Activated CD8-positive, alpha-beta memory T cell treated with anti-CD3 and anti-CD28 coated beads, Interleukin-2, amount 50 U/mL, for 24 hours (primary cell): ENCODE data around the gene PIP5K1A.
"Not testable (repeated sequence)": the region's sequence is repeated elsewhere in the genome, so short reads cannot be mapped to it uniquely, and the experiment has no call there.

ENCODE experiments used
- DNase-seq: peaks from one replicate; pipeline ENCODE4 v3.0.0-alpha.2; 2020; ENCODE audit errors: extremely low read depth

PIP5K1A gene

DNA sequence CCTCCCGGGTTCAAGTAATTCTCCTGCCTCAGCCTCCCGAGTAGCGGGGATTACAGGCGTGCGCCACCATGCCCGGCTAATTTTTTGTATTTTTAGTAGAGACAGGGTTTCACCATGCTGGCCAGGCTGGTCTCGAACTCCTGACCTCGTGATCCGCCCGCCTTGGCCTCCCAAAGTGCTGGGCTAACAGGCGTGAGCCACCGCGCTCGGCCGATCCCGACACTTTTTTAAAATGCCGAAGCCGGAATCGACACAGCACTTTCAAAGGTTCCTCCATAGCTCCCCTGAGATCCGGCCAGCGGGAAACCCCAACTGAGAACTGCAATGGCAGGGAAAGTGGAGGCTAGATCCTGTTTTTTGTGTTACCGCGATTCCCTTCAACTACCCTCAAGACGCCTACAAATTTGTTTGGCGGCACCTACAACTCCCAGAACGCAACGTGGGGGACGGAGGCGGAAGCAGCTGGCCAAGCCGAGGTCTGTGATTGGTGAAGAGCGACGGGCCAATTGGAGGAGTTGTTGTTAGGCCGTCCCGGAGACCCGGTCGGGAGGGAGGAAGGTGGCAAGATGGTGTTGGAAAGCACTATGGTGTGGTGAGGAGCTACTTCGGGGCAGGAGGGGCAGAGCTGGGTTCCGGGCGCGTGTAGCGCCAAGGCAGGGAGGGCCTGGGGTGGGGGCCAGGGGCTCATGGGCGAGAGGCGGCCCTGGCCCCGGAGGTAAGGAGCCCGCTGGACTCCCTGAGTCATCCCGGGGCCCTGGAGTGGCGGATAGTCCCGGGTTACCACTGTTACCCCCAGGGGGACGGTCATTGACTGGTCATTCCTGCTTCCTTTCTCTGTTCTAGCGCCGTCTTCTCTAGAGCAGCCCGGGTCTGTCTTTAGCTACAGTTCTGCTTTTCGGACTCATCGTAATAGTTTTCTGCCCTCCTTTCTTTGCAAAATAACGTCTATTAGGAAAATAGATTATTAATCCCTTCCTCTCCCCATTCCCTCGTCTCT lies 56.2 kb downstream of the PIP5K1A start, which contains the start of gene PSMD4:
Gene PSMD4 (plus strand): TSS at position 518 of the 997 bp plus-strand sequence. CDS start 49 bp downstream, at position 567.
- DNase-seq, result peak; percentile 81

DNA sequence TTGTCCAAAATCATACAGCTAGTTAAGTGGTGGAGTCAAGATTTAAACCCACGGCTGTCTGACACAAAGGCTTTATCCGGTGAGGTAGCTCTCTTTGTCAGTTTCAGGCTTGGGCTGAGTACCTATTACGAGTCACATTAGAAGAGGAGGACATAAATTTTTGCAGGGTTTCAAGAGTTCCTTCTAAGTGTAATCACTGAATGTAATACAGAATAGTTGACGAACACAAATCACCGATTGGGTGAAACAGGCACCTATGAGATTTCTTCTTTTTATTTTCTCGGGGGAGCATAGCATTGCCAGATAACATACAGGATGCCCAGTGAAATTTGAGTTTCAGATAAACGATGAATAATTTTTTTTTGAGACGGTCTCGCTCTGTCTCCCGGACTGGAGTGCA lies 57.0 kb downstream of the PIP5K1A start:
- DNase-seq, result no peak

DNA sequence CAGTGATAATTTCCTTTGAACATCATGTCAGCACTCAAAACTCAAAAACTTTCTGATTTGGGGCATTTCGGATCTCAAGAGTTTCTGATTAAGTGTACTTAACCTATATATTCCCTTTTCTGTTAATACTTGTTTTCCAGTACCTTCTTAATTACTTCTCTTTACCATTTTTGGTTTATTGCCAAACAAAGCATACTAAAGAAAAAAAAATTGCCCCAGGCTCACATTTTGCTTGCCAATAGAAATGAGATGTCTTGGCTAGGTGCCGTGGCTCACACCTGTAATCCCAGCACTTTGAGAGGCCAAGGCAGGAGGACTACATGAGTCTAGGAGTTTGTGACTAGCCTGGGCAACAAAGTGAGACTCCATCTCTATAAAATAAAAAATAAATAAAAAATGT lies 61.0 kb downstream of the PIP5K1A start:
- DNase-seq, result no peak

DNA sequence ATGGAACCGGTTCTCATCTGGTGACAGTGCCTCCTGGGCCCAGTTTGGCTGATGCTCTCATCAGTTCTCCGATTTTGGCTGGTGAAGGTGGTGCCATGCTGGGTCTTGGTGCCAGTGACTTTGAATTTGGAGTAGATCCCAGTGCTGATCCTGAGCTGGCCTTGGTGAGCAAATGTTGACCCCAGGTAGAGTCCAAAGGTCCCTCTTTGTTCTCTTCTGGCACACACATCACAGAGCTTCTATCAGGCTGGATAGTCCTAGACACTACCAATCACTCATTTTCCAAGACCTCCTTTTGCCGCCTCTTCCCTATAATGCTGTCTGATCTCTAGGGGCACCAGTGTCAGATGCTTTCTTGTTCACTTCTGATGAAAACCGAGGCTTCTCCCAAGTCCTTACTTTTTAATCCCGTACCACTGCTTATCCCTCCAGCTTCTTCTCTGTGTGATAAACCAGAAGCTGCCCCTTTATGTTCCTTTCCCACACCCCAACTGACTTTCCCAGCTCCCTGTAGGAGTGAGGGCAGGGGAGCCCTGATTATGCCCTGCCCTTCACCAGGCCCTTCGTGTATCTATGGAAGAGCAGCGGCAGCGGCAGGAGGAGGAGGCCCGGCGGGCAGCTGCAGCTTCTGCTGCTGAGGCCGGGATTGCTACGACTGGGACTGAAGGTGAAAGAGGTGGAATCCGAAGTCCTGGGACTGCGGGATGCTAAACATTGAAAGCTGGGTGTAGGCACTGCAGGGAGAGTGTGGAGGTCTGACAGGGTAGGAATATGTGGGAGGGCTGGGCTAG lies 67.3 kb downstream of the PIP5K1A start:
- no peak for DNase-seq

GRCh38 chr1:151266315-151266714 lies 68.0 kb downstream of the PIP5K1A start:
- no peak for DNase-seq

GRCh38 chr1:151266821-151267220 lies 68.5 kb downstream of the PIP5K1A start:
- DNase-seq, result no peak

DNA sequence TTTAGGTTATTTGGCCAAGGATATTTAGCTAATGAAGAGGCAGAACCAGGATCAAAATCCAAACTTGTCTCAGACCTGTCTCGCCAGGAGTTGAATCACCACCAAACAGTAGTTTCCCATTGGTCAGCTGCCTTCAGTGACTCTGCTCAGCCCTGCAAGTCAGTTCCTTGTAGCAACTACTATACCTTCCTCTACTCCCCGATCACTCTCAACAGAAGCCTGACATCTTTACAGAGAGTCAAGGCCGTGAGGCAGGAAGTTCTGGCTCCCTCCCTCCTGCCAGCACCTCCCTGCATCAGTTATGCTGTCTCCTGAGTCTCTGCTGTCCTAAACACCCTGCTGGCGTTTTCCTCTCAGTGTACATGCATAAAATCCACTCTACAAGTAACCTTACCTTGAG lies 69.4 kb downstream of the PIP5K1A start:
- DNase-seq, result no peak

DNA sequence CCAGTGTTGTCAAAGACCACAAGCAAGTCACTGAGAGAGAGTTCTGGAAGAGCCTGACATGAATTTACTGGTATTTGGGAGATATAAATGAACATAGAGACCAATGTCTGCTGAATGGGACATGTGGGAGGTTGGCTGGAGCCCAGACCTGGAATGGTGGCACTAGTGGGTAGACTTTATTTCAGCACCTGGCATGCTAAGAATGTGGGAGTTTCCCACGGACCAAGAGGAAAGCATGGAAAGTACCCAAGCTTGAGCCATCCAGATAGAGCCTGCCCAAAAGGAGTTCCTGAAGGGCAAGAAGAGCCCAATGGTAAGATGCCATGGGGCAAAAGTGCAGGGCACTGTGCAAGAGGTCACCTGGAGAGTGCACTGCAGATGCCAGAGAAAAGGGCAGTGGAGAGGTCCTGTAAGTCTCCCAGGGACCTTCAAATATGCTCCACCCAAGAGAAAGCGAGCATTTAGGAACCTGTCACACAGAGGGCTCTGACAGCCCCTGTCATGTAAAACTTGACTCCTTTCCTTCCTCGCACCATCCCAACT lies 75.6 kb downstream of the PIP5K1A start:
- no peak for DNase-seq

DNA sequence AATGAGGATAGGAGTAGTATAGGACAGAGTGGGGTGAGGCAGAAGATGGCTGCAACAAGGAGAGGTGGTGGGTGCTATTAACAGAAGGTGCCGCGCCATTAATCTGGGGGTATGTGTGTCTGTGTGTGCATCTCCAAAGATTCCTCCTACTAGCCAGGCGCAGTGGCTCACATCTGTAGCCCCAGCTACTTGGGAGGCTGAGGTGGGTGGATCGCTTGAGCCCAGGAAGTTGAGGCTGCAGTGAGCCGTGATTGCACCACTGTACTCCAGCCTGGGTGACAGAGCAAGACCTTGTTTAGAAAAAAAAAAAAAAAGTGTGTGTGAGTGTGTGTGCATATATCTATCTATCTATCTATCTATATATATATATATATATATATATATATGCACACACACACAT lies 77.0 kb downstream of the PIP5K1A start:
- DNase-seq, result not testable (repeated sequence)

- DNase-seq, result no peak
Measured at GRCh38 chr1:151277249-151277648, 78.9 kb downstream of the PIP5K1A start.

- DNase-seq, result peak; percentile 83
Measured at GRCh38 chr1:151281225-151281968, 83.0 kb downstream of the PIP5K1A start.

GRCh38 chr1:151281969-151282882 lies 83.9 kb downstream of the PIP5K1A start, which contains the start of gene ZNF687:
ZNF687 (plus strand) TSS chr1:151282299; CDS start chr1:151286292, 3,993 bp downstream.
- peak; percentile 98 for DNase-seq

GRCh38 chr1:151282883-151283725 lies 84.8 kb downstream of the PIP5K1A start:
- DNase-seq, result no peak

DNA sequence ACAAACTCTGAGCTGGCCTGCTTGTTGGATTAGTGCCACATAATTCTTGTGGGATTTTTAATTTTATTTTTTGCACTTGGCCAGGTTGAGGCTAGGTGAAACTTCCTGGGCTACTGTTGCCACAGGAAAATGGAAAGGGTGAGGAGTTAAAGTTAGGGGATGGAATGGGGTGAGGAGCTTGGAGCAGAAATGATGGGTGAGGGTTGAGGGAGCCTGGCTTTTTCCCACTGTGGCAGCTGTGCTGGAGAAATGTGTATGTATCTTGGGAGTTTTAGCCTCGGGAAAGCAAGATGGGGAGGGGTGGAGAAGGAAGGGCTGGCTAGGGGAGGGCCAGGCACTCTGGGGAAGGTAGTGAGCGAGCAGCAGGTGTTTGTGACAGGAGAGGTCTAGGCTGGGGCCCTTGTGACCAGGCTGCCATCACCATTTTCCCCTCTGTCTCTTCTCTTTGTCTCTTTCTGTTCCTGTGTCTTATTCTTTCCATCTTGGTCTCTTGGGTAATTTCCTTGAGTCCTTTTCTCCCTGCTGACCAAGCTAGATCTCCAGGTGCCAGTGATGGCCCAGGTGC lies 85.7 kb downstream of the PIP5K1A start:
- DNase-seq, result no peak

GRCh38 chr1:151286619-151287340 lies 88.4 kb downstream of the PIP5K1A start:
- no peak for DNase-seq

DNA sequence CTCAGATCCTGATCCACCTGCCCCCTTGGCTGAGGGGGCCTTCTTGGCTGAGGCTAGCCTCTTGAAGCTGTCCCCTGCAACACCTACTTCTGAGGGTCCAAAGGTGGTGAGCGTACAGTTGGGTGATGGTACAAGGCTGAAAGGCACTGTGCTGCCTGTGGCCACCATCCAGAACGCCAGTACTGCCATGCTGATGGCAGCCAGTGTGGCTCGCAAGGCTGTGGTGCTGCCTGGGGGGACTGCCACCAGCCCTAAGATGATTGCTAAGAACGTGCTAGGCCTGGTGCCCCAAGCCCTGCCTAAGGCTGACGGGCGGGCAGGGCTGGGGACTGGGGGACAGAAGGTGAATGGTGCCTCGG lies 89.0 kb downstream of the PIP5K1A start:
- no peak for DNase-seq

GRCh38 chr1:151287767-151288500 lies 89.6 kb downstream of the PIP5K1A start:
- DNase-seq, result no peak

- DNase-seq, result no peak
Measured at GRCh38 chr1:151288502-151288901, 90.2 kb downstream of the PIP5K1A start.
